HG03060 (cell line): ENCODE measurements around the gene GCSH.
"Not testable (repeated sequence)": the region's sequence is repeated elsewhere in the genome, so short reads cannot be mapped to it uniquely, and the experiment has no call there.

Experiments used
- ATAC-seq: cut with Tn5 transposase; IDR thresholded peaks from one replicate; pipeline ENCODE4 v1.9.1; 2021; ENCODE audit warnings: low read depth, moderate number of reproducible peaks; ENCODE audit not compliant: unreplicated experiment

Gene GCSH

GRCh38 chr16:81095953-81096714 lies at the start of gene GCSH:
GCSH (minus strand) TSS chr16:81096395; CDS start chr16:81096278, 117 bp downstream.
- ATAC-seq, result peak; percentile 94

- ATAC-seq, result no peak
Observed at GRCh38 chr16:81143921-81144471, 47.8 kb upstream of the GCSH start.

GRCh38 chr16:81142864-81143263 lies 46.7 kb upstream of the GCSH start:
- no peak for ATAC-seq

- no peak for ATAC-seq
Observed at GRCh38 chr16:81140930-81141780, 45.0 kb upstream of the GCSH start.

- no peak for ATAC-seq
Observed at GRCh38 chr16:81138831-81139557, 42.8 kb upstream of the GCSH start.

- ATAC-seq, result no peak
Observed at GRCh38 chr16:81137754-81138153, 41.6 kb upstream of the GCSH start.

- no peak for ATAC-seq
Observed at GRCh38 chr16:81136390-81137335, 40.5 kb upstream of the GCSH start.

GRCh38 chr16:81130126-81130525 lies 33.9 kb upstream of the GCSH start:
- ATAC-seq, result no peak

GRCh38 chr16:81128726-81129524 lies 32.7 kb upstream of the GCSH start:
- no peak for ATAC-seq

GRCh38 chr16:81127051-81127450 lies 30.9 kb upstream of the GCSH start:
- ATAC-seq, result no peak

GRCh38 chr16:81123092-81123852 lies 27.1 kb upstream of the GCSH start:
- ATAC-seq, result no peak

- no peak for ATAC-seq
Observed at GRCh38 chr16:81121474-81121990, 25.3 kb upstream of the GCSH start.

- ATAC-seq, result no peak
Observed at GRCh38 chr16:81117436-81117835, 21.2 kb upstream of the GCSH start.

GRCh38 chr16:81116285-81116684 lies 20.1 kb upstream of the GCSH start:
- ATAC-seq, result no peak

- ATAC-seq, result no peak
Observed at GRCh38 chr16:81112453-81112852, 16.3 kb upstream of the GCSH start.

GRCh38 chr16:81109274-81109673 lies 13.1 kb upstream of the GCSH start:
- not testable (repeated sequence) for ATAC-seq

GRCh38 chr16:81107511-81107910 lies 11.3 kb upstream of the GCSH start:
- no peak for ATAC-seq
